ENCODE data around the gene EIF4EBP2. TPM values are rescaled to one million over a fixed set of nuclear protein-coding genes. Genes with fewer than 3 reads are reported as not detected.

EIF4EBP2 gene
- total and polyA plus RNA-seq, 2 of the 13 experiments (the other 11 are each of a cell fraction or from before 2014, with no cell fraction given) = 16.9 to 22.0 TPM

DNA sequence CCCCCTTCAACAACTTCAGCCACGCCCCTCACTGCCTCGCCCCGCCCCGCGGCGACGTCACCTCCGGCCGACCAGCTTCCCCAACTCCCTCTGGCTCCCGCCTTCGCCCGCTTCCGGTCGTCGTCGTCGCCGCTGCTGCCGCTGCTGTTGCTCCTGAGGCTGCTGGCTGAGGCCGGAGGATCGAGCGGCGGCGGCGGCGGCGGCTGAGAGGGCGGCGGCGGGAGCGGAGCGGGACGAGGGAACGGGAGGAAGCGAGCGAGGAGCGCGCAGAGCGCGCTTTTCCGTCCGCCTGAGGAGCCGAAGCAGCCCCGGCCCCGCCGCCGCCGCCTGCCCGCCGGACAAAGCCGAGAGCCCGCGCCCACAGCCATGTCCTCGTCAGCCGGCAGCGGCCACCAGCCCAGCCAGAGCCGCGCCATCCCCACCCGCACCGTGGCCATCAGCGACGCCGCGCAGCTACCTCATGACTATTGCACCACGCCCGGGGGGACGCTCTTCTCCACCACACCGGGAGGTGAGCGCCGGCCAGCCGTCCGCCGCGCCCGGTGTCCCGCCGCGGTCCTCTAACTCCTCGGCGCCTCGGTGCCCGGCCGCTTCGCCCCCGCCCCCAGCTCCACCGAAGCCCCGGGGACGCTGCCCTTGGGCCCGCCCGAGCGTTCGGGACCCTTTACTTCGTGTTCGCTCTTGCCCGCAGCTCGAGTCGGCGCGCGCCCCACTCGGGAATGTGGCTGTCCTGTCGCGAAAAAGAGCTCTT, at the start of gene EIF4EBP2 (continued):
- TF ChIP-seq, protein P1, sequence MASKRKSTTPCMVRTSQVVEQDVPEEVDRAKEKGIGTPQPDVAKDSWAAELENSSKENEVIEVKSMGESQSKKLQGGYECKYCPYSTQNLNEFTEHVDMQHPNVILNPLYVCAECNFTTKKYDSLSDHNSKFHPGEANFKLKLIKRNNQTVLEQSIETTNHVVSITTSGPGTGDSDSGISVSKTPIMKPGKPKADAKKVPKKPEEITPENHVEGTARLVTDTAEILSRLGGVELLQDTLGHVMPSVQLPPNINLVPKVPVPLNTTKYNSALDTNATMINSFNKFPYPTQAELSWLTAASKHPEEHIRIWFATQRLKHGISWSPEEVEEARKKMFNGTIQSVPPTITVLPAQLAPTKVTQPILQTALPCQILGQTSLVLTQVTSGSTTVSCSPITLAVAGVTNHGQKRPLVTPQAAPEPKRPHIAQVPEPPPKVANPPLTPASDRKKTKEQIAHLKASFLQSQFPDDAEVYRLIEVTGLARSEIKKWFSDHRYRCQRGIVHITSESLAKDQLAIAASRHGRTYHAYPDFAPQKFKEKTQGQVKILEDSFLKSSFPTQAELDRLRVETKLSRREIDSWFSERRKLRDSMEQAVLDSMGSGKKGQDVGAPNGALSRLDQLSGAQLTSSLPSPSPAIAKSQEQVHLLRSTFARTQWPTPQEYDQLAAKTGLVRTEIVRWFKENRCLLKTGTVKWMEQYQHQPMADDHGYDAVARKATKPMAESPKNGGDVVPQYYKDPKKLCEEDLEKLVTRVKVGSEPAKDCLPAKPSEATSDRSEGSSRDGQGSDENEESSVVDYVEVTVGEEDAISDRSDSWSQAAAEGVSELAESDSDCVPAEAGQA (IDR thresholded peaks at IDR 0.05; ENCODE audit: low read depth) = no peak; the same call in 1 of the 2 replicates
- TF ChIP-seq, protein P1 (CRISPR knock-in tag; IDR thresholded peaks at IDR 0.05; ENCODE audit: borderline replicate concordance) = 0 out of 2 replicates have a peak, but pooled peaks have one; percentile 27
- TF ChIP-seq, protein P2, sequence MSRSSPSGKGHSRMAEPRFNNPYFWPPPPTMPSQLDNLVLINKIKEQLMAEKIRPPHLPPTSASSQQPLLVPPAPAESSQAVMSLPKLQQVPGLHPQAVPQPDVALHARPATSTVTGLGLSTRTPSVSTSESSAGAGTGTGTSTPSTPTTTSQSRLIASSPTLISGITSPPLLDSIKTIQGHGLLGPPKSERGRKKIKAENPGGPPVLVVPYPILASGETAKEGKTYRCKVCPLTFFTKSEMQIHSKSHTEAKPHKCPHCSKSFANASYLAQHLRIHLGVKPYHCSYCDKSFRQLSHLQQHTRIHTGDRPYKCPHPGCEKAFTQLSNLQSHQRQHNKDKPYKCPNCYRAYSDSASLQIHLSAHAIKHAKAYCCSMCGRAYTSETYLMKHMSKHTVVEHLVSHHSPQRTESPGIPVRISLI (CRISPR knock-in tag; IDR thresholded peaks at IDR 0.05; ENCODE audit: borderline replicate concordance) = no peak
- TF ChIP-seq, protein P3, sequence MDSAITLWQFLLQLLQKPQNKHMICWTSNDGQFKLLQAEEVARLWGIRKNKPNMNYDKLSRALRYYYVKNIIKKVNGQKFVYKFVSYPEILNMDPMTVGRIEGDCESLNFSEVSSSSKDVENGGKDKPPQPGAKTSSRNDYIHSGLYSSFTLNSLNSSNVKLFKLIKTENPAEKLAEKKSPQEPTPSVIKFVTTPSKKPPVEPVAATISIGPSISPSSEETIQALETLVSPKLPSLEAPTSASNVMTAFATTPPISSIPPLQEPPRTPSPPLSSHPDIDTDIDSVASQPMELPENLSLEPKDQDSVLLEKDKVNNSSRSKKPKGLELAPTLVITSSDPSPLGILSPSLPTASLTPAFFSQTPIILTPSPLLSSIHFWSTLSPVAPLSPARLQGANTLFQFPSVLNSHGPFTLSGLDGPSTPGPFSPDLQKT (CRISPR knock-in tag; IDR thresholded peaks at IDR 0.05; ENCODE audit: borderline replicate concordance) = no peak
- TF ChIP-seq, protein P4, sequence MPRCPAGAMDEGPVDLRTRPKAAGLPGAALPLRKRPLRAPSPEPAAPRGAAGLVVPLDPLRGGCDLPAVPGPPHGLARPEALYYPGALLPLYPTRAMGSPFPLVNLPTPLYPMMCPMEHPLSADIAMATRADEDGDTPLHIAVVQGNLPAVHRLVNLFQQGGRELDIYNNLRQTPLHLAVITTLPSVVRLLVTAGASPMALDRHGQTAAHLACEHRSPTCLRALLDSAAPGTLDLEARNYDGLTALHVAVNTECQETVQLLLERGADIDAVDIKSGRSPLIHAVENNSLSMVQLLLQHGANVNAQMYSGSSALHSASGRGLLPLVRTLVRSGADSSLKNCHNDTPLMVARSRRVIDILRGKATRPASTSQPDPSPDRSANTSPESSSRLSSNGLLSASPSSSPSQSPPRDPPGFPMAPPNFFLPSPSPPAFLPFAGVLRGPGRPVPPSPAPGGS (CRISPR knock-in tag; IDR thresholded peaks at IDR 0.05) = no peak
- TF ChIP-seq PHF21A (CRISPR knock-in tag; IDR thresholded peaks at IDR 0.05) (peak; percentile 27; the same call in 1 of the 2 replicates), NAIF1 (CRISPR knock-in tag; IDR thresholded peaks at IDR 0.05; ENCODE audit: borderline replicate concordance) (no peak), REL (CRISPR knock-in tag; conservative IDR thresholded peaks at IDR 0.05) (peak; percentile 75), ESRRA (CRISPR knock-in tag; IDR thresholded peaks at IDR 0.05; ENCODE audit: low read depth) (peak; percentile 70), AKAP8 (CRISPR knock-in tag; IDR thresholded peaks at IDR 0.05) (0 out of 2 replicates have a peak, but pooled peaks have one; percentile 48), CAMTA2 (CRISPR knock-in tag; IDR thresholded peaks at IDR 0.05; ENCODE audit: borderline replicate concordance) (no peak), ZNF605 (CRISPR knock-in tag; IDR thresholded peaks at IDR 0.05) (peak; percentile 43; the same call in 1 of the 2 replicates)
- TF ChIP-seq, protein P5, sequence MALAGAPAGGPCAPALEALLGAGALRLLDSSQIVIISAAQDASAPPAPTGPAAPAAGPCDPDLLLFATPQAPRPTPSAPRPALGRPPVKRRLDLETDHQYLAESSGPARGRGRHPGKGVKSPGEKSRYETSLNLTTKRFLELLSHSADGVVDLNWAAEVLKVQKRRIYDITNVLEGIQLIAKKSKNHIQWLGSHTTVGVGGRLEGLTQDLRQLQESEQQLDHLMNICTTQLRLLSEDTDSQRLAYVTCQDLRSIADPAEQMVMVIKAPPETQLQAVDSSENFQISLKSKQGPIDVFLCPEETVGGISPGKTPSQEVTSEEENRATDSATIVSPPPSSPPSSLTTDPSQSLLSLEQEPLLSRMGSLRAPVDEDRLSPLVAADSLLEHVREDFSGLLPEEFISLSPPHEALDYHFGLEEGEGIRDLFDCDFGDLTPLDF (CRISPR knock-in tag; IDR thresholded peaks at IDR 0.05) = peak; percentile 77
- TF ChIP-seq, protein P6, sequence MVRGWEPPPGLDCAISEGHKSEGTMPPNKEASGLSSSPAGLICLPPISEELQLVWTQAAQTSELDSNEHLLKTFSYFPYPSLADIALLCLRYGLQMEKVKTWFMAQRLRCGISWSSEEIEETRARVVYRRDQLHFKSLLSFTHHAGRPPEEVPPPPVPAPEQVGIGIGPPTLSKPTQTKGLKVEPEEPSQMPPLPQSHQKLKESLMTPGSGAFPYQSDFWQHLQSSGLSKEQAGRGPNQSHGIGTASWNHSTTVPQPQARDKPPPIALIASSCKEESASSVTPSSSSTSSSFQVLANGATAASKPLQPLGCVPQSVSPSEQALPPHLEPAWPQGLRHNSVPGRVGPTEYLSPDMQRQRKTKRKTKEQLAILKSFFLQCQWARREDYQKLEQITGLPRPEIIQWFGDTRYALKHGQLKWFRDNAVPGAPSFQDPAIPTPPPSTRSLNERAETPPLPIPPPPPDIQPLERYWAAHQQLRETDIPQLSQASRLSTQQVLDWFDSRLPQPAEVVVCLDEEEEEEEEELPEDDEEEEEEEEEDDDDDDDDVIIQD (CRISPR knock-in tag; IDR thresholded peaks at IDR 0.05; ENCODE audit: low read depth) = peak; percentile 66; the same call in 1 of the 2 replicates
